Upper lobe of right lung (tissue), 1 donor: ENCODE data around the gene MEGF6. TPM values are rescaled to one million over a fixed set of nuclear protein-coding genes. Genes with fewer than 3 reads are reported as not detected.

ENCODE experiments used
- ATAC-seq: fragments of 200-7000 bp; cut with Tn5 transposase; one replicate; pipeline ENCODE4 v1.9.1; 2020; ENCODE audit warnings: mild to moderate bottlenecking, moderate library complexity
- DNase-seq: peaks from one replicate; pipeline ENCODE4 v3.0.0-alpha.2; 2020
- H3K27ac ChIP-seq: fragments of 200-600 bp; one replicate; pipeline ENCODE4 v1.8.0; 2022
- H3K27me3 ChIP-seq: fragments of 200-600 bp; one replicate; pipeline ENCODE4 v1.8.0; 2022; ENCODE audit warnings: mild to moderate bottlenecking
- H3K36me3 ChIP-seq: fragments of 200-600 bp; one replicate; pipeline ENCODE4 v1.8.0; 2022
- H3K4me1 ChIP-seq: fragments of 200-600 bp; one replicate; pipeline ENCODE4 v1.8.0; 2022
- H3K4me3 ChIP-seq: fragments of 200-600 bp; one replicate; pipeline ENCODE4 v1.8.0; 2022; ENCODE audit warnings: mild to moderate bottlenecking
- H3K9me3 ChIP-seq: fragments of 200-600 bp; one replicate; pipeline ENCODE4 v1.8.0; 2022
- intact Hi-C: fragments of 100-400 bp; cut with DNase I; formaldehyde crosslinking; loops from one replicate; pipeline ENCODE4 v1.11.0; 2022
- total RNA-seq: library from RNA; stranded (reverse); fragmentation: NEBNext Ultra II Directional; extraction: Animal tissue kit (Norgen Biotek cat#: 25700); gene quantifications from one replicate; pipeline ENCODE4 v1.2.1, GENCODE V29; 2021
- TF ChIP-seq, protein P1 (sequence below): fragments of 200-600 bp; IDR thresholded peaks from one replicate; pipeline ENCODE4 v1.8.0; 2022; ENCODE audit warnings: antibody characterized with exemption
- donor health status: DM: no; HTN: yes; CAD: no; lungs with severe emphysema.

MEGF6 gene
- total RNA-seq, 1 donor from 2014 or later = 96.6 TPM

- no peak for ATAC-seq
- Histone ChIP-seq H3K4me3 (no peak overlapping the region), H3K4me1 (no peaks in the 10 kb centered on the region), H3K9me3 (no peaks in the 10 kb centered on the region), H3K27me3 (no peaks in the 10 kb centered on the region), H3K27ac (no peak overlapping the region), H3K36me3 (no peaks in the 10 kb centered on the region)
- intact Hi-C loops = no loop called here
- no peak for DNase-seq
- TF ChIP-seq, protein P1, sequence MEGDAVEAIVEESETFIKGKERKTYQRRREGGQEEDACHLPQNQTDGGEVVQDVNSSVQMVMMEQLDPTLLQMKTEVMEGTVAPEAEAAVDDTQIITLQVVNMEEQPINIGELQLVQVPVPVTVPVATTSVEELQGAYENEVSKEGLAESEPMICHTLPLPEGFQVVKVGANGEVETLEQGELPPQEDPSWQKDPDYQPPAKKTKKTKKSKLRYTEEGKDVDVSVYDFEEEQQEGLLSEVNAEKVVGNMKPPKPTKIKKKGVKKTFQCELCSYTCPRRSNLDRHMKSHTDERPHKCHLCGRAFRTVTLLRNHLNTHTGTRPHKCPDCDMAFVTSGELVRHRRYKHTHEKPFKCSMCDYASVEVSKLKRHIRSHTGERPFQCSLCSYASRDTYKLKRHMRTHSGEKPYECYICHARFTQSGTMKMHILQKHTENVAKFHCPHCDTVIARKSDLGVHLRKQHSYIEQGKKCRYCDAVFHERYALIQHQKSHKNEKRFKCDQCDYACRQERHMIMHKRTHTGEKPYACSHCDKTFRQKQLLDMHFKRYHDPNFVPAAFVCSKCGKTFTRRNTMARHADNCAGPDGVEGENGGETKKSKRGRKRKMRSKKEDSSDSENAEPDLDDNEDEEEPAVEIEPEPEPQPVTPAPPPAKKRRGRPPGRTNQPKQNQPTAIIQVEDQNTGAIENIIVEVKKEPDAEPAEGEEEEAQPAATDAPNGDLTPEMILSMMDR = no peak
Observed at GRCh38 chr1:3561702-3562101, 49.6 kb downstream of the MEGF6 start.

DNA sequence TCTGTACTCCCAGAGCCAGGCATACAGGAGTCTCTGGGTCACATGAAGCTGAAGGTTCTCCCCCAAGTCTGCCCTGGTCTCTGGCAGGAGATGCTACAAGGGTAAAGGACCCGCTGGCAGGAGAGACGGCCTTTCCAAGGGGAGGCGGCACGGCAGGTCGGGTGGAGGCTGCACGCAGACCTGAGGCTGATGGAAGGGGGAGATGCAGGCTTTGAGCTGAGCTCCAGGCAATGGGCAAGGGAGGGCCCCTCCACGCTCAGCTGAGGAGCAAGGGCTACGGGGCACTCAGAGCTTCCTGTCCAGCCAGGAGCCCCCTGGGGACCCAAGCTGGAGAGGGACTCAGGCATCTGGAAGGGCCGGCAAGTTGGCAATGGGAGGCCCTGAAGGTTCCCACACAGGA, 50.3 kb downstream of the MEGF6 start:
- H3K4me3 ChIP-seq = no peak overlapping the region
- no peak overlapping the region for H3K27ac ChIP-seq
- H3K27me3 ChIP-seq = no peaks in the 10 kb centered on the region
- intact Hi-C loops = no loop called here
- ATAC-seq (no peak), DNase-seq (no peak)
- TF ChIP-seq, protein P1 = no peak
- H3K36me3 ChIP-seq = no peaks in the 10 kb centered on the region
- no peaks in the 10 kb centered on the region for H3K9me3 ChIP-seq
- no peaks in the 10 kb centered on the region for H3K4me1 ChIP-seq

GRCh38 chr1:3560251-3560871, 50.9 kb downstream of the MEGF6 start:
- Histone ChIP-seq H3K9me3 (no peaks in the 10 kb centered on the region), H3K27me3 (no peaks in the 10 kb centered on the region), H3K4me1 (no peaks in the 10 kb centered on the region), H3K36me3 (no peaks in the 10 kb centered on the region), H3K27ac (no peak overlapping the region), H3K4me3 (no peak overlapping the region)
- DNase-seq = no peak
- intact Hi-C loops = no loop called here
- no peak for ATAC-seq
- TF ChIP-seq, protein P1 = no peak

DNA sequence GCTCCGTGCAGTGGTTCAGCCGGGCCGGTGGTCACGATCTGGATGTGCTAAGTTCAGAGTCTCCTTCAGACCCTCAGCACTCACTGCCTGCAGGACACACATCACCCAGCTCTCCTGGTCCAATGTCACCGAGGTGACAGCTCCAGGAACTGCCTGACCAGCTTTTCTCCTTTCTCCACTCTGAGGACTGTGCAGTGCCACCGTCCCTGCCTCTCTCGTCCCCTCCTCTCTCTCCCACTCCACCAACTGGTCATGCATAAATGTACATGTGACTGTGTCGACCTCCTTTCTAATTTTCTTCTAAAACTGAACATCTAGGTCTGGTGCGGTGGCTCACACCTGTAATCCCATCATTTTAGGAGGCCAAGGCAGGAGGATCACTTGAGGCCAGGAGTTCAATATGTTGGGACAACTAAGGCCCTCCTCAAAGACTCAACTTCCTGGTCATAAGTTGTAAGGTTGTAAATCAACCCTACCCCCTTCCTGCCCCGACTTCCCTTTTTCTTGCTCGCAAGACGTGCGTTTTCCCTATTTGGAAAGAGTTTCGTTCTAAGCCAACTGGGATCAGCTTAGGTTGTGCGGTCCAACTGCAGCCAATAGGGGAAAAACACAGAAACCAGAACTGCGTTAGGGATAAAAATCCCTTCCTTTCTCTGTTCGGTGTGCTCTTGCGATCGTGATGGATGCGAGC, 53.1 kb downstream of the MEGF6 start:
- Histone ChIP-seq H3K9me3 (no peaks in the 10 kb centered on the region), H3K36me3 (no peaks in the 10 kb centered on the region), H3K4me1 (no peaks in the 10 kb centered on the region), H3K4me3 (no peak overlapping the region), H3K27me3 (no peaks in the 10 kb centered on the region), H3K27ac (no peak overlapping the region)
- intact Hi-C loops = no loop called here
- TF ChIP-seq, protein P1 = no peak
- ATAC-seq (no peak), DNase-seq (no peak)

- Histone ChIP-seq H3K27me3 (no peaks in the 10 kb centered on the region), H3K9me3 (no peaks in the 10 kb centered on the region), H3K4me1 (no peaks in the 10 kb centered on the region), H3K27ac (no peak overlapping the region), H3K4me3 (no peak overlapping the region), H3K36me3 (no peaks in the 10 kb centered on the region)
- intact Hi-C loops = no loop called here
- DNase-seq (no peak), ATAC-seq (no peak)
- TF ChIP-seq, protein P1 = no peak
Observed at GRCh38 chr1:3557366-3557765, 53.9 kb downstream of the MEGF6 start.
